Mesenteric fat pad (tissue), 1 donor: ENCODE data around the gene RGS16. TPM values are rescaled to one million over a fixed set of nuclear protein-coding genes. Genes with fewer than 3 reads are reported as not detected.

Source experiments
- total RNA-seq: library from RNA; stranded (reverse); fragmentation: NEBNext Ultra II Directional; extraction: Animal tissue kit (Norgen Biotek cat#: 25700); gene quantifications from one replicate; pipeline ENCODE4 v1.2.1, GENCODE V29; 2021
- donor health status: DM: yes; HTN: yes; CAD: no.

Gene RGS16
- total RNA-seq, 1 donor from 2014 or later = 25.0 TPM

Other genes with a start within 250 kb of the RGS16 start
- gene GLUL, start 212.6 kb downstream of the RGS16 start, total RNA-seq = 5,065 TPM
- not detected for gene TEDDM1, start 203.7 kb downstream of the RGS16 start, total RNA-seq
- gene RGSL1, start 154.2 kb downstream of the RGS16 start, total RNA-seq = not detected
- 7.3 TPM for gene RNASEL, start 15.1 kb downstream of the RGS16 start, total RNA-seq
- not detected for gene RGS8, start 80.2 kb upstream of the RGS16 start, total RNA-seq
- gene NPL, start 185.4 kb upstream of the RGS16 start, total RNA-seq = 55.7 TPM
- gene DHX9, start 235.0 kb upstream of the RGS16 start, total RNA-seq = 111 TPM